Measurements from ENCODE around the gene ENKD1. TPM values are rescaled to one million over a fixed set of nuclear protein-coding genes. Genes with fewer than 3 reads are reported as not detected.

ENKD1 gene, protein sequence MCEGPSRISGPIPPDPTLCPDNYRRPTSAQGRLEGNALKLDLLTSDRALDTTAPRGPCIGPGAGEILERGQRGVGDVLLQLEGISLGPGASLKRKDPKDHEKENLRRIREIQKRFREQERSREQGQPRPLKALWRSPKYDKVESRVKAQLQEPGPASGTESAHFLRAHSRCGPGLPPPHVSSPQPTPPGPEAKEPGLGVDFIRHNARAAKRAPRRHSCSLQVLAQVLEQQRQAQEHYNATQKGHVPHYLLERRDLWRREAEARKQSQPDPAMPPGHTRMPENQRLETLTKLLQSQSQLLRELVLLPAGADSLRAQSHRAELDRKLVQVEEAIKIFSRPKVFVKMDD
- 1 to 10 TPM; 9.1 to 9.4 TPM for total RNA-seq

DNA sequence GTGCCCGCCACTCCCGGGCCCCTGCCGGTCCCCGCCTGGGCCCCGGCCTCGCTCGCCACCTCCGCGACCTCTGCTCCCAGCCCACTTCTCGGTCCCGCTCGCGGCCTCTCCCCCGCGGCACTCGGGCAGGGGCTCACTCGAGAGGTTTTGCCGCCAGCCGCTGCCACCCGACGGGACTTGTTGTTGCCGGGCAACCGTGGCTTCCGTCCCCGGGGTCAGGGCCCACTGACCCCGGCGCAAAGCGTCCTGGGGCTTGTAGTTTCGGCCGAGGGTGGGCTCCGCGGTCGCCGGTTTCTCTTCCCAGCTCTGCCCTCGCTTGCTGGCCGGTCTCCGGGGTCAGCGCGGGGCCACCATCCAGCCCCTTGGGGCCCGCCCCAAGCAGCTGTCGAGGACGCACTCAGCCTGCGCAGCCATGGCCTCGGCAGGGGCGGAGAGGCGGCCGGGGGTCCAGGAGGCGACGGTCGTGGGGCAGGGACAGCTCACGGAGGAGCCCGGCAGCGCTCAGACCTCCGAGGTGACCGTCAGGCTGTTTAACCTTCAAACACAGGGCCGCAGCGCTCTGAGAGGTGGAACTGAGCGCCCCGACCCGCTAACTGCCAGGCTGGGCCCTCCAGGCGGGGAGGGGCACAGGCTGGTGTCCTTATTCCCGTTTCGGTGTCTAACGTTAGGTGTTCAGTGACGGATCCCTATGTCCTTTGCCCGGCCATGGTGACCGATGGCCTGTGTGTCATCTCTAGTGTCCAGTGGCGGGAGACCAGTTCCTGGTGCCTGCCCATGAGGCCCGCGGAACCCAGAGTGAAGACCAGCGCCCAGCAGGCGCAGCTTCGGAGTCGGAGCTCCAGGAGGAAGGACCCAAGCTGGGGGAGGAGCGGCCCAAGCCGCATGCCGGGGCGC is at the start of gene ENKD1, which contains the start of gene C16orf86:
Gene ENKD1, minus strand, starts transcription at position 192 of the 894 bp plus-strand sequence. CDS start 308 bp downstream, outside the sequence.
Gene C16orf86, plus strand, starts transcription at position 256 of the 894 bp plus-strand sequence. Its CDS starts 157 bp downstream, at position 413.
- Mint-ChIP-seq H3K27me3 (no peaks in the 10 kb centered on the region), H3K27ac (peak within 1 kb of the TSS; percentile 73), H3K4me3 (peak within 1 kb of the TSS; percentile 77), H3K9me3 (no peaks in the 10 kb centered on the region), H3K36me3 (ENCODE audit: low read depth) (no peaks in the 10 kb centered on the region), H3K4me1 (peaks cover 14% of the 10 kb centered on the region)
- peak; percentile 83 for ATAC-seq (replicated peaks)

DNA sequence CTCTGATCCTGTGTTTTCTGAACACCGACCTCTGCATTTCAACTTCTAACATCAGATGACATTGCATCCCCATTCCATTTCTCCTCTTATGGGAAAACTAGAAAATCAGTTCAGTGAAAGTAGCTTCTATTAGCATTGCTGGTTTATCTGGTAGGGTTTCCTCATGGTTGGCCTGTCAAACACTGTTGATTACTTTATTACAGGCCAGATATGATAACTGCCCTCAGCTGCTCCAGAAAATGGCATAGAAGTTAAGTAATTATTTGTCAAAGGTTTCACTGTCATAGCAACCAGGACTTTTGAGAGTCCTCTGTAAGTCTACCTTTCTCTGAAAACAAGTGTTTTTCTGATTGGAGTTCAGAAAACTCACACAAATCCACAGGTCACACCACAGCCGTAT is 49.5 kb upstream of the ENKD1 start:
- H3K4me3 Mint-ChIP-seq: no peak overlapping the region
- H3K27me3 Mint-ChIP-seq: no peaks in the 10 kb centered on the region
- peaks cover 8% of the 10 kb centered on the region for H3K36me3 Mint-ChIP-seq (ENCODE audit: low read depth)
- no peak for ATAC-seq (replicated peaks)
- no peaks in the 10 kb centered on the region for H3K9me3 Mint-ChIP-seq
- H3K4me1 Mint-ChIP-seq: peaks cover 20% of the 10 kb centered on the region
- H3K27ac Mint-ChIP-seq: no peak overlapping the region

DNA sequence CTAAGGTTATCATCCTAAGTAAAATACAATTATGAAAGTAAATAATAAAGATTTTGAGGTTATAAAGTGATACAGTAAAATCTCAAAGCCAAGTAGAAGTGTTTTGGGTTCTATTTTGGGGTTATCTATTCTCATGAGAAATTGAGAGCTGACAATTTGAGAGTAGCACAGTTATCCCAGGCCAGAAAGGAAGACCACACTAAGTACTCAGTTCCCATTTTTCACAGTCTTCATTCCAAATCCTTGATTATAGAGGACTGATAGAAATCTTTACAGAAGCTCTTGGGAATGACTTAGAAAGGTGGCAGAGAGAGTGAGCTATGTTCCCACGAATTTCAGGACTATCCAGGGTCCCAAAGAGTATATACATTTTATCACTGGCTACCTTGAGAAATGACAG is 48.0 kb upstream of the ENKD1 start:
- ATAC-seq (replicated peaks): no peak
- Mint-ChIP-seq H3K9me3 (no peaks in the 10 kb centered on the region), H3K27me3 (no peaks in the 10 kb centered on the region), H3K36me3 (ENCODE audit: low read depth) (peaks cover 8% of the 10 kb centered on the region), H3K4me1 (peaks cover 20% of the 10 kb centered on the region), H3K27ac (no peak overlapping the region), H3K4me3 (no peak overlapping the region)

DNA sequence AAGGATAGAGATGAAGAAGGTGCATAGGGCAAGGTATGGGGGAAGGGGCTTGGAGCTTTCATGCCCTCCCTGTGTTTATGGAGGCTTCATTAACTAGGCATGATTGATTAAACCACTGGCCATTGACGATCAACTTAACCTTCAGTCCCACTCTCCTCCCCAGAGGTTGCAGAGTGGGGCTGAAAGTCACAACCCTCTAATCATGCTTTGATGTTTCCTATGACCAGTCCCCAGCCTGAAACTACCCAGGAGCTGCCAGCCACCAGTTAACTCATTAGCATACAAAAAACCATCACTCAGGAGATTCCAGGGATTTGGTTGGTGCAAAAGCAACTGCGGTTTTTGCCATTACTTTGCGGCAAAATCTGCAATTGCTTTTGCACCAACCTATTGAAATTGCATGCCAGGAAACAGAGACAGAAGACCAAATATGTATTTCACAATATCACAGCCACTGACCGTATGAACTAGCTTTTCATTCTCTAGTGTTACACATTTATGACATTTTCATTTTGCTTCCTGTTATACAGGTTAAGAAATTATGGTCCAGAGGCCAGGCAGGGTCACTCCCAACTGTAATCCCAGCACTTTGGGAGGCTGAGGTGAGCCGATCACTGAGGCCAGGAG is 47.2 kb upstream of the ENKD1 start:
- no peak overlapping the region for H3K4me3 Mint-ChIP-seq
- no peak for ATAC-seq (replicated peaks)

DNA sequence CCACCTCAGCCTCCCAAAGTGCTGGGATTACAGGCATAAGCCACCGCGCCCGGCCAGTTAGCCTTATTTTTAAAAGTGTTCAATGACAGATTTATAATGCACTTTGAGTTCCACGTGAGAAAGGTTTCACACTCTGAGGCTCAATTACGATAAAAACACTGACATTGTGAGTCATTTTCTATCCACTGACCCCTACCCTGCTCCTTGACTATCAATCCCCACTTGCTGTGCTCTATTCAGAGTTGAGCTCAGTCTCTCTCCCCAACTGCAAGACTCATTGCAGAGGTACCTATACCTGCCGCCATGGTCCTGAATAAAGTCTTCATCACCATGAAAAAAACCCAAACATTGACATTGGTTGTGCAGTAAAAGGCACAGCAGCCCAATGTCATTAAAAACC is 44.1 kb upstream of the ENKD1 start:
- Mint-ChIP-seq H3K27me3 (no peaks in the 10 kb centered on the region), H3K27ac (no peak overlapping the region), H3K9me3 (no peaks in the 10 kb centered on the region), H3K36me3 (ENCODE audit: low read depth) (no peaks in the 10 kb centered on the region), H3K4me3 (no peak overlapping the region), H3K4me1 (peaks cover 8% of the 10 kb centered on the region)
- no peak for ATAC-seq (replicated peaks)

More for the DNA sequence above, 47.2 kb upstream of the ENKD1 start:
- Mint-ChIP-seq H3K27ac (peak overlapping the region; percentile 22), H3K9me3 (no peaks in the 10 kb centered on the region), H3K4me1 (peaks cover 20% of the 10 kb centered on the region), H3K27me3 (no peaks in the 10 kb centered on the region), H3K36me3 (ENCODE audit: low read depth) (peaks cover 8% of the 10 kb centered on the region)

DNA sequence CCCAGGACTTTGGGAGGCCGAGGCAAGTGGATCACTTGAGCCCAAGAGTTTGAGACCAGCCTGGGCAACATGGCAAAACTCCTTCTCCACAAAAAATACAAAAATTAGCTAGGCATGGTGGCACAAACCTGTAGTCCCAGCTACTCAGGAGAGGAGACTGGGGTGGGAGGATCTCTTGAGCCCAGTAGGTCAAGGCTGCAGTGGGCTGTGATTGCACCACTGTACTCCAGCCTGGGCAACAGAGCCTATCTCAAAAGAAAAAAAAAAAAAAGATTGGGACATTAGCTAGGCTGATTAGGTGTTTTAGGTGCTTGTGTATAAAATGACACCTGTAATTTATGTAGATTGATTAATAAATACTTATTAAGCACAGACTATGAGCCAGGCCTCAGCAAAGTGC is 42.5 kb upstream of the ENKD1 start:
- H3K36me3 Mint-ChIP-seq (ENCODE audit: low read depth): no peaks in the 10 kb centered on the region
- no peaks in the 10 kb centered on the region for H3K9me3 Mint-ChIP-seq
- H3K4me1 Mint-ChIP-seq: peaks cover 14% of the 10 kb centered on the region
- no peak overlapping the region for H3K4me3 Mint-ChIP-seq
- ATAC-seq (replicated peaks): no peak
- H3K27ac Mint-ChIP-seq: no peak overlapping the region
- H3K27me3 Mint-ChIP-seq: no peaks in the 10 kb centered on the region

DNA sequence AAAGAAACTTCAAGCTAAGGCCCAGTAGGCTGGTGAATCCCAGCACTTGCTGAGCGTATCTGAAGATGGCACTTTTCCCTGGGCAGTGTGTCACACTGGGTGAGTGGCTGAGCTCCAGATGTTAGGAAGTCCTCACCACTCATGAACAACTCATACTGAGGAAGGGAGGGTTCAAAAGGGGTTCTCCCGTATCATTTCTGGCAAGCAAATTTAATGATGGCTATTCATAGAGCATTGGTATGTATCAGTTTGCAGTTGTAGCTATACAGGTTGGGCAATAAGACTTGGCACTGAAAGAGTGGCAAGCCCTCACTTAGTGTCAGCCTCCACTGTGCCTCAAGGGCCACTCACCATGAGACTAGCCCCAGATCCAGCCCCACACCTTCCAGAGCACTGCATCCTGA is 41.8 kb upstream of the ENKD1 start:
- no peak for ATAC-seq (replicated peaks)
- Mint-ChIP-seq H3K27ac (no peak overlapping the region), H3K9me3 (no peaks in the 10 kb centered on the region), H3K4me1 (peaks cover 21% of the 10 kb centered on the region), H3K36me3 (ENCODE audit: low read depth) (no peaks in the 10 kb centered on the region), H3K4me3 (no peak overlapping the region), H3K27me3 (no peaks in the 10 kb centered on the region)

DNA sequence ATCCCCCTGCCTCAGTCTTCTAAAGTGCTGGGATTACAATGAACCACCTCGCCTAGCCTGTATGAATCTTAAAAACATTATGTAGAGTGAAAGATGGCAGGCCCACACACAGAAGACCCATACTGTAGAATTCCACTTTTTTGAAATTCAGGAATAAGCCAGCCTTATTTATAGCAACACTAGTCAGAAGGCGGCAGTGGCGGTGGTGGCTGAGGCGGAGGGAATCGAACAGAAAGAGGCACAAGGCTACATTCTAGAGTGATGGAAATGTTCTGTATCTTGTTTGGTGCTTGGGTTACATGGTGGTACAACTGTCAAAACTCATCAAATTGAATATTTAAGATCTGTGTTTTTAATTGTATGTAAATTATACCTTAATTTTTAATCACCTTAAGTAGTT is 41.2 kb upstream of the ENKD1 start:
- Mint-ChIP-seq H3K27ac (no peak overlapping the region), H3K27me3 (no peaks in the 10 kb centered on the region), H3K36me3 (ENCODE audit: low read depth) (no peaks in the 10 kb centered on the region), H3K4me3 (no peak overlapping the region), H3K9me3 (no peaks in the 10 kb centered on the region), H3K4me1 (peaks cover 22% of the 10 kb centered on the region)
- no peak for ATAC-seq (replicated peaks)

DNA sequence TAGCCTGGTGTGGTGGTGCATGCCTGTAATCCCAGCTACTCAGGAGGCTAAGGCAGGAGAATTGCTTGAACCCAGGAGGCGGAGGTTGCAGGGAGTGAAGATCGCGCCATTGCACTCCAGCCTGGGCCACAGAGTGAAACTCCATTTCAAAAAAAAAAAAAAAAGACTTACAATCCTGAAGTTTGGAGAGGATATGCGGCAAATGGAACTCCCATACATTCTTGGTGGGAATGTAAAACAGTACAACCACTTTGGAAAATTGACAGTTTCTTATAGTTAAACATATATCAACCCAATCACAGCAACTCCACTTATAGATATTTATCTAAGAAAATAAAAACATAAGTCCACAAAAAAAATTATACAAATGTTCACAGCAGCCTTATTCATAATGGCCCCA is 40.7 kb upstream of the ENKD1 start:
- H3K27me3 Mint-ChIP-seq: no peaks in the 10 kb centered on the region
- no peaks in the 10 kb centered on the region for H3K36me3 Mint-ChIP-seq (ENCODE audit: low read depth)
- no peak overlapping the region for H3K27ac Mint-ChIP-seq

DNA sequence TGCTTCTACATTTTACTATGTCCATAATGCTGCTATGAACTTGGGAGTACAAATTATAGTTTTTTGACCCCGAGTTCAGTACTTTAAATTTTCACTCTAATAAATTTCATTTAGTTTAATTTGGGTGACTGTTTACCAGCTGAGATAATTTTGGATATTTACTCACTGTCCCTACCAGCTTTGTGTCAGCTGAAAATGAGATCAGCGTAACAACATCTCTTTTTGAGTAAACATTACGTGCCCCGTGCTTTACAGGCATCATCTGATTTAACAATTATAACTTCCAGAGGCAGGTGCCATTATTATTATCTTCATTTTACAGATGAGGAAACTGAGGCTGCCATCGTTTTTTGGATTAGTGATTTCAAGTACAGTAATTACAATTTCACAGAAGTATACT is 37.6 kb upstream of the ENKD1 start:
- Mint-ChIP-seq H3K9me3 (no peaks in the 10 kb centered on the region), H3K4me3 (peak overlapping the region; percentile 70), H3K36me3 (ENCODE audit: low read depth) (no peaks in the 10 kb centered on the region), H3K27ac (peak overlapping the region; percentile 58), H3K4me1 (peaks cover 14% of the 10 kb centered on the region), H3K27me3 (no peaks in the 10 kb centered on the region)
- ATAC-seq (replicated peaks): no peak

More for the DNA sequence above, 40.7 kb upstream of the ENKD1 start:
- no peaks in the 10 kb centered on the region for H3K9me3 Mint-ChIP-seq
- no peak for ATAC-seq (replicated peaks)
- peaks cover 22% of the 10 kb centered on the region for H3K4me1 Mint-ChIP-seq
- H3K4me3 Mint-ChIP-seq: no peak overlapping the region

DNA sequence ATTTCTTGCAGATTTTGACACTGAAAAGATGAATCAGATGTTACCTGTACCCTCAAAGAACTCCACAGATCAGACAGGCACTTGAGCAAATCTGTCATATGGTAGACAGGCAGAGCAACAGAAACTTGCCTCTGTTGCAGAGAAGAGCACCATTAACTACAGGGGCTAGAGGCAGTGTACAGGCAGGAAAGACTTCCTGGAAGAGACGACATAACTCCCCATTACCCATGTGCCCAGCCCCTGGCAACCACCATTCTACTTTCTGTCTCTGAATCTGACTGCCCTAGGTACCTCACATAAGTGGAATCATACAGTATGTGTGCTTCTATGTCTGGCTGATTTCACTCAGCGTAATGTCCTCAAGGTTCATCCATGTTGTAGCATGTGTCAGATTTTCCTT is 37.1 kb upstream of the ENKD1 start:
- Mint-ChIP-seq H3K4me3 (peak overlapping the region; percentile 70), H3K4me1 (peaks cover 14% of the 10 kb centered on the region), H3K27me3 (no peaks in the 10 kb centered on the region), H3K36me3 (ENCODE audit: low read depth) (peaks cover 4% of the 10 kb centered on the region), H3K9me3 (no peaks in the 10 kb centered on the region), H3K27ac (peak overlapping the region; percentile 58)
- peak; percentile 90 for ATAC-seq (replicated peaks)

DNA sequence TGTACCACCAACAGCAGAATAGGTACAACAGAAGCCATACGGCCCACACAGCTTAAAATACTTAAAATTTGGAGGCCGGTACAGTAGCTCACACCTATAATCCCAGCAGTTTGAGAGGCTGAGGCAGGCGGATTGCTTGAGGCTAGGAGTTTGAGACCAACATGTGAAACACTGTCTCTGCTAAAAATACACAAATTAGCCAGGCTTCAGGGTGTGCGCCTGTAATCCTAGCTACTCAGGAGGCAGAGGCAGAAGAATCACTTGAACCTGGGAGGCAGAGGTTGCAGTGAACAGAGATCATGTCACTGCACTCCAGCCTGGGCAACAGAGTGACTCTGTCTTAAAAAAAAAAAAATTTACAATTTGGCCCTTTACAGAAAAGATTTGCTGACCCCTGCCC is 35.6 kb upstream of the ENKD1 start:
- Mint-ChIP-seq H3K9me3 (no peaks in the 10 kb centered on the region), H3K4me1 (peaks cover 14% of the 10 kb centered on the region), H3K27me3 (no peaks in the 10 kb centered on the region), H3K36me3 (ENCODE audit: low read depth) (peaks cover 12% of the 10 kb centered on the region), H3K27ac (no peak overlapping the region), H3K4me3 (no peak overlapping the region)
- ATAC-seq (replicated peaks): no peak

DNA sequence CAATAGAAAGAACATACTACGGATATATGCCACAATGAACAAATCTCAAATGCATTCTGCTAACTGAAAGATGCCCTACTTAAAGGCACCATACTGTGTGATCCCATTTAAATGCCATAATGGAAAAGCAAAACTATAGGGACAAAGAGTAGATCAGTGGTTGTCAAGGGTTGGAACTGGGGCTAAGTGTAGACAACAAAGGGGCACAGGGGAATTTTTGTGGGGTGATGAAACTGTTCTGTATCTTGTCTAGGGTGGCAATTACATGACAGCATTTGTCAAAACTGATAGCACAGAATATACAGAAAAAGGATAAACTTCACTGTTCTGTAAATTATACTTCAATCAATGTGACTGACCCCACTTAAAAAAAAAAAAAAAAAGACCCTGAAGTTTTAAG is 34.9 kb upstream of the ENKD1 start:
- Mint-ChIP-seq H3K36me3 (ENCODE audit: low read depth) (peaks cover 12% of the 10 kb centered on the region), H3K27ac (no peak overlapping the region), H3K4me3 (no peak overlapping the region), H3K4me1 (peaks cover 14% of the 10 kb centered on the region), H3K27me3 (no peaks in the 10 kb centered on the region), H3K9me3 (no peaks in the 10 kb centered on the region)
- ATAC-seq (replicated peaks): no peak

DNA sequence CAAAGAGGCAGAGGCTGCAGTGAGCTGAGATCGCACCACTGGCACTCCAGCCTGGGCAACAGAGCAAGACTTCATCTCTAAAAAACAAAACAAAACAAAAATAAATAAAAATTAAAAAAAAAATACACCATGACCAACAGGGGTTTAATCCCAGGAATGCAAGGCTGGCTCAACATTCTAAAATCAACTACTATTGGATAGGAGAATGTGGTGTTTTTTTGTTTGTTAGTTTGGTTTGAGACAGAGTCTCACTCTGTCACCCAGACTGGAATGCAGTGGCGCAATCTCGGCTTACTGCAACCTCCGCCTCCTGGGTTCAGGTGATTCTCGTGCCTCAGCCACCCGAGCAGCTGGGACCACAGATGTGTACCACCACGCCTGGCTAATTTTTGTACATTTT is 32.7 kb upstream of the ENKD1 start:
- Mint-ChIP-seq H3K36me3 (ENCODE audit: low read depth) (peaks cover 12% of the 10 kb centered on the region), H3K4me1 (peaks cover 8% of the 10 kb centered on the region), H3K4me3 (no peak overlapping the region), H3K27me3 (no peaks in the 10 kb centered on the region), H3K27ac (no peak overlapping the region), H3K9me3 (no peaks in the 10 kb centered on the region)
- no peak for ATAC-seq (replicated peaks)
